Gastrocnemius medialis (tissue), 4 donors: ENCODE data around the gene WDR18.

Experiments
- POLR2A ChIP-seq, 2 donors: fragments of 450-650 bp; IDR thresholded peaks; one replicate each; pipeline ENCODE4 v1.6.1; 2017; ENCODE audit warnings: antibody characterized with exemption in 2 of 2, mild to moderate bottlenecking in 2 of 2, moderate library complexity in 2 of 2
- TF ChIP-seq, protein P1 (sequence below), 5 experiments: fragments of 450-650 bp in 3 of 5; fragments of 200-600 bp in 2 of 5; sonication (generic) in 2 of 5; IDR thresholded peaks in 4 of 5; conservative IDR thresholded peaks in 1 of 5; 1 replicate in 4 of 5; 2 replicates in 1 of 5; pipeline ENCODE4 v1.5.1; 2016 to 2019; ENCODE audit warnings: antibody characterized with exemption in 5 of 5, mild to moderate bottlenecking in 3 of 5, moderate library complexity in 3 of 5

DNA sequence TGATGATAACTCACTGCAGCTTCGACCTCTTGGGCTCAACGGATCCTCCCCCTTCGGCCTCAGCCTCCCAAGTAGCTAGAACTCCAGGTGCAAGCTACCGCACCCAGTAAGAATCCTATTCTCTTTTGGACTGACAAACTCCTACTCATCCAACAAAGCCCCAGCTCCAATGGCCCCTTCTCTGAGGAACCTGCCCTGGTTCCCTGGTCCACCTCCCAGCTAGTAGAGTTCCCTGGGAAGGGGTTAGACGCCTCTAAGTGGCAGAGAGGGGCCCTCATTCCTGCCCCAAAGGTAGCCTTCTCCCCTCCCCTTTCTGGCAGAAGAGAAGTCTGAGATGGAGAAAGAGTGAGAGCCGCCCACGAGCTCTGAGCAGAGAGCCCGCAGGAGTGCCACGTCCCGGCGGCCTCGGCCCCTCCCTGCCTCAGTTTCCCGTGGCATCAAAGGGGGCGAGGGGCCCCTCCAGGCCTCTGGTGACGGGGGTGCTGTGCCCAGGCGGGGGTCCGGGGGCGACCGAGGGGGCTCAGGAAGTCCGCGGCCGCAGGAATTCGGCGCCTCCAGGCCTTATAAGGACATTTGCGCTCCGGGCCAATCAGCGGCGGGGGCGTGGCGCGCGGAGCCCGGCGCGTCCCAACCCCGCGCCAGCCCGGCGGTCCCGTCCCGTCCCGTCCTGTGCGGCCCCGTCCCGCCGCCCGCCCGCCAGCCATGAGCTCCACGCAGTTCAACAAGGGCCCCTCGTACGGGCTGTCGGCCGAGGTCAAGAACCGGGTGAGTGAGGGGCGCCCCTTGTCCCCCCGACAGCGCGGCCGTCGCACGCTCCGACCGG lies 42.0 kb downstream of the WDR18 start, which contains the start of gene CNN2:
- TF ChIP-seq, protein P1, sequence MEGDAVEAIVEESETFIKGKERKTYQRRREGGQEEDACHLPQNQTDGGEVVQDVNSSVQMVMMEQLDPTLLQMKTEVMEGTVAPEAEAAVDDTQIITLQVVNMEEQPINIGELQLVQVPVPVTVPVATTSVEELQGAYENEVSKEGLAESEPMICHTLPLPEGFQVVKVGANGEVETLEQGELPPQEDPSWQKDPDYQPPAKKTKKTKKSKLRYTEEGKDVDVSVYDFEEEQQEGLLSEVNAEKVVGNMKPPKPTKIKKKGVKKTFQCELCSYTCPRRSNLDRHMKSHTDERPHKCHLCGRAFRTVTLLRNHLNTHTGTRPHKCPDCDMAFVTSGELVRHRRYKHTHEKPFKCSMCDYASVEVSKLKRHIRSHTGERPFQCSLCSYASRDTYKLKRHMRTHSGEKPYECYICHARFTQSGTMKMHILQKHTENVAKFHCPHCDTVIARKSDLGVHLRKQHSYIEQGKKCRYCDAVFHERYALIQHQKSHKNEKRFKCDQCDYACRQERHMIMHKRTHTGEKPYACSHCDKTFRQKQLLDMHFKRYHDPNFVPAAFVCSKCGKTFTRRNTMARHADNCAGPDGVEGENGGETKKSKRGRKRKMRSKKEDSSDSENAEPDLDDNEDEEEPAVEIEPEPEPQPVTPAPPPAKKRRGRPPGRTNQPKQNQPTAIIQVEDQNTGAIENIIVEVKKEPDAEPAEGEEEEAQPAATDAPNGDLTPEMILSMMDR (IDR thresholded peaks at IDR 0.05 in 4 of 5, conservative IDR thresholded peaks at IDR 0.05 in 1 of 5), result no peak
- TF ChIP-seq POLR2A (IDR thresholded peaks at IDR 0.05), result peak; percentile 45 to 71
